ENCODE measurements around the gene SPATC1L.
"Not testable (repeated sequence)": the region's sequence is repeated elsewhere in the genome, so short reads cannot be mapped to it uniquely, and the experiment has no call there.

Gene SPATC1L

DNA sequence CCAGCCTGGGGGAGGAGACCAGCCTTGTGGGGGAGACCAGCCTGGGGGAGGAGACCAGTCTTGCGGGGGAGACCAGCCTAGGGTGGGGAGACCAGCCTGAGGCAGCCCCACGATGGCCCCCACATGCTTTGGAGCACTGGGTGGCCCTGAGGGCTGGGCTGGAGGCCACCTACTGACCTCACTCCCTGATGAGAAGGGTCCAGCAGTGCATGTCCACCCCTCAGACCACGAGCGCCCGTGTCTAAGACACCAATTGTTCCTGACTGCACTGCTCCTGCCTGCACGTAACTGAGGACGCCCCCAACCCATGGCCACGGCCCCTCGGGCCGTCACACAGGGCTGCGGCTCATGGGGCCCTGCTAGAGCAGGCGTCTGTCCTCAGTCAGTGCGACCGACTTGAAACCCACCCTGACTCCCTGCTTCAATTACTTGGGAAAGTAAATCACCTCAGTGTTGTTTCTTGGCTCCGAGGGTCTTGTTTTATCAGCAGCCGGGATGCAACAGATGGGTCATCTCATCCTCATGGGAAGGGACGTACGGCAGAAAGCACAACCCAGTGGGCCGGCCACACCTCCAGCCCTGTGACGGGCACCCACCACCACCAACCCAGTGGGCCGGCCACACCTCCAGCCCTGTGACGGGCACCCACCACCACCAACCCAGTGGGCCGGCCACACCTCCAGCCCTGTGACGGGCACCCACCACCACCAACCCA is at the start of gene SPATC1L:
TSS of gene SPATC1L (minus strand) at position 550 of the 715 bp plus-strand sequence. CDS start 1,643 bp downstream, outside the sequence.
- DNase-seq (ENCODE audit: low read depth in 2 of 2): peak in 1 of 2 donors; percentile 42

DNA sequence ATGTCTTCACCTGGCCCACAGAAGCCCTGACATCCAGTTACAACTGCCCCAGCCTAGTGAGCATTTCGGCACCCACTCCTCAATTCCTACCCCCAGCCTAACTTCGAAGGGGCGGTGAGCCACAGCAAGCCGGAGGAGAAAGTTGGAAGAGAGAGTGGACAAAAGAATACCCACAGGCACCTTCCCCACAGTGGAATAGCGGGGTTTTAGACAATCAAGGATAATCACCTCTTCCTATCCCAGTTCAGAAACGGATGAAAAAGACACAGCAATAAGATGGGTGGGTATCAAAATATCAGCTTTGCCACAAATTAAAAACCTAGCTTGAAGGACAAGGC is 45.6 kb upstream of the SPATC1L start:
- DNase-seq (ENCODE audit: low read depth in 2 of 2): no peak

DNA sequence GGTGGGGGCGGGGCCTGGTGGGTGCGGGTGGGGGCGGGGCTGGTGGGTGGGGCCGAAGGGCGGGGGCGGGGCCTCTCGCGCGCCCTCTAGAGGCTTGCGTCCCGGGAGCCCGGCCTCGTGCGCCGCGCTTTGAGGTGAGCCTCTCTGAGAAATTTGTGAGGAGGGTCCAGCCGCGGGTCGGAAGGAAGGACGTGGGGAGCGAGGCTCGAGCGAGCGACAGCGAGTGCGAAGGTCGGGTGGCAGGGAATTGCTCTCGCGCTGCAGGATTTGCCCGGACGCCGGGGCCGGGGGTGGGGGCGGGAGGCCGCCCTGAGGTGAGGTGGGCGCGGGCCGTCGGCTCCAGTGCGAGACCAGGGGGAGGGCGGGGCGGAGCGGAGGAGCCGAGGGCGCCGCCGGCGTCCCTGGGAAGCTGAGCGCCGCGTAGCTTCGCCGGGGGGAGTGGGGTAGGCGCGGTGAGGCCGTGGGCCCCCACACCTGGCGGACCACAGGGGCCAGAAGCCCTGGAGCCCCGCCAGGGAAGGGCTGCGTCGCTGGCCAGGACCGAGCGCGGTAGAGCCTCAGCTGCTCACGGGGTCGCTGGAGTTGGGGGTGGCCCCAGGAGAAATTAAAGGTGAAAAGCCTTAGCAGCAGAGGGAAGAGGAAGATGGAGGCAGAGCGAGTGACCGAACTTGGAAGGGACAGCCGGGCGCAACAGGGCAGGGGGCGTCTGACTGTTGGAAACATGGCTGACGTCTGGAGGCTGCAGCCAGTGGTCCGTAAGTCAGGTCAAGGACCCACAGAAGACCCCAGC is 45.1 kb upstream of the SPATC1L start:
- DNase-seq (ENCODE audit: low read depth in 2 of 2): peak in 1 of 2 donors; percentile 40

DNA sequence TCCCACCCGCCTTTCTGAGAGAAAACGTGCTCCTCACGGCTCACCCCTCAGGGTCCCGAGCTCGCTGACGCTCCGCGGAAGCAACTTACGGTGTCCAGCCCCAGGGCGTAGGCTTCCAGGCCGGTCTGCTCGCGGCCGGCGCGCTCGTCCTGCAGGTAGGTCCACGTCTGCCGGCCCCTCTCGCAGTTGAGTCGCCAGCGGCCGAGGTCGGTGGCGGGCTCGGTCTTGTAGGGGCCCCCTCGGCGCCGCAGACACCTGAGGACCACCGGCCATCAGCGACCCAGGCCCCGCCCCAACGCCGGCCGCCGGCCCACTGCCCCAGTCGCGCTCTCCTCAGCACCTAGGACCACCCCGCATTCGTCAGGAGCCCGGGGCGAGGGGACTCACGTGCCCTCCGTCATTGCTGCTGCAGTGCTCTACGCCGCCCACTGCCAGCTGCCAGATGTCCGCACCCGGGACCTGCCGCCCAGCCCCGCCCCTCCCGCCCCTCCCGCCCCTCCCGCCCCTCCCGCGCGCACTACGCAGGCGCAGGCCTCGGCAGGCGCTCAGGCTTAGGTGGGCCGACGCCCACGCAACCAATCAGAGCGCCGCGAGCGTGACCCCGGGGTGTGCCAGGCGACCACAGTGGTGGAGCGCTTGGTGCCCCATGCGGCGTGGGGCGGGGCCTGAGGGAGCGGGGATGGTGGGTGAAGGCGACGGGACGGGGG is 44.2 kb upstream of the SPATC1L start, which contains the start of gene LSS:
TSS of gene LSS (minus strand) at position 430 of the 707 bp plus-strand sequence. CDS start at position 401, 29 bp downstream.
- peak; percentile 96 to 99 for DNase-seq (ENCODE audit: low read depth in 2 of 2)

DNA sequence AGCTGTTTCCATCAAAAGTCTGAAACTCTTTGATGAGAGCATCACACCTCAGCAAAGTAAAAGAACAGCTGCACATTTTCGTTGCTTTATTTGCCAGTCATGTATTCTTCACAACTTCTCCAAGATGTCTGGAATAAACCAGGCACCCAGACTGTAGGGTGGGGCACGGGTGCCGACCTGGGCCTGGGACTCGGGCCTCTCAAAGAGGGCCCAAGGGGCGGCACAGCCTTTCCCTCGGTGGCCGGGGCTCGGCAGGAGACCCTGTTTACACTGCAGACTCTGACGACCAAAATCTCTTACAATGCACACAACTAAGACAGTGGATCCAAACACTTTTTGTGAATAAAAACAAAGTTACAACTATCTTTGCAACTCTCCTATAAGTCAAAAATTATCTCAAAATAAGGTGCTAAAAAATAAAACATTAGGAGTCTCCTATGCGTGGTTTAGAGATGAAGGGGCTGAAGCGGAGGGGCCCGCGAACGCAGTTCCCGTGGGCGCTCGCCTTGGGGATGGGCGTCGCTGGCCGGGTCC is 43.6 kb upstream of the SPATC1L start:
- DNase-seq (ENCODE audit: low read depth in 2 of 2): no peak

DNA sequence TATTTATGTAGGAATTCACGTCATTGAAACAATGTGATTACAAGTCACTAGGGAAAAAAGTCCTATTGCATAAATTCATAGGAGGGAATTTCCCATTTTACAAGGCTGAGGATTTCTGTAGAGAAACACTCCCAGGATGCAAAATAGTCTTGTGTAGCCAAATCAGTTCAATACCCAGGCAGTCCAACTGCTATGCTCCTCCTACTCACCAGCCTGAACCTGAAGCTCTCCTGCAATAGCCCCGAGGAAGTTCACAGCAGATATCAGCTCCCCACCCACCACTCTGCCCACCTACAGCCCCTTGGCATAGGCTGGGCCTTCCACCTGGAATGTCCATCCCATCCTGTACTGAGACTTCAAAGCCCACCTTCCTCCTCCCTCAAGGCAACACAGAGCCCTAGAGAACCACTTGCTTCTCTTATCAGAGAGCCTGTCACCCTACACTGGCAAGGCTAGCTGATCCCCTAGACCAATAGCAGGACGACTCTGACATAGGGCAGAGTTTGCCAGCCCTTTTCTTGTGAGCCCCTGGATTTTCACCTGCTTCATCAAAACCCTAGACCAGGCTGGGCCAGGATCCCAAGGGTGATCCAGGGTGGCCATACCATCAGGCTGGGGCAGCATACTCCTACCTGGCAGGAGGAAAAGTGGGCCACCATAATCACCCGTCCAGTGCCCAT is 42.8 kb upstream of the SPATC1L start:
- no peak for DNase-seq (ENCODE audit: low read depth in 2 of 2)

DNA sequence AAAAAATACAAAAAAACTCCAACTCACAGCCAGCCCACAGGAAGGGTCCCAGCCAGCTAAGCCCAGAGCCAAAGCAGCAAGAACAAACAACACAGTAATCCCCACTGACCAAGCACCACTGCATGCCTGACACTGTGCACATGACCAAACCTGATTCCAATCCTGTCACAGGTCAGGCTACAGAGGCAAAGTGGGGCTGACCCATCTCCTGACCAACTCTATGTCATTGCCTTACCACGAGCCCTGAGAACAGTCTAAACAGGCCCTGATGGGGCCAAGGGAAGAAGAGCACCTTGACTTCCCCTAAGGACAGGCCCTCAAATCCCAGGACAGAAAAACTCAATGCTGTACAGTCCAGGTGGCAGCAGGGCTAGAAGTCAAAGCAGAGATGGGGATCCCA is 41.9 kb upstream of the SPATC1L start:
- DNase-seq (ENCODE audit: low read depth in 2 of 2): no peak

DNA sequence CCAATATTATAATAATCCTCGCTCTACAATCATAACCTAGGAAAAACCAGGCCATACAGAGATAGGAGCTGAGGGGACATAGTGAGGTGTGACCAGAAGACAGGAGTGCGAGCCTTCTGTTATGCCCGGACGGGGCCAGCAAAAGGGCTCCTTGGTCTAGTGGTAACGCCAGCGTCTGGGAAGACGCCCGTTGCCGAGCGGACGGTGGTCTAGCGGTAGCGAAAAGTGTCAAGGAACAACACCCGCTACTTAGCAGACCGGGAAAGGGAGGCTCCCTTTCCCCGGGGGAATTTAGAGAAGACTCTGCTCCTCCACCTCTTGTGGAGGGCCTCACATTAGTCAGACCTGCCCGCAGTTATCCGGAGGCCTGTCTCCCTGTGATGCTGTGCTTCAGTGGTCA is 39.4 kb upstream of the SPATC1L start:
- DNase-seq (ENCODE audit: low read depth in 2 of 2): not testable (repeated sequence)

DNA sequence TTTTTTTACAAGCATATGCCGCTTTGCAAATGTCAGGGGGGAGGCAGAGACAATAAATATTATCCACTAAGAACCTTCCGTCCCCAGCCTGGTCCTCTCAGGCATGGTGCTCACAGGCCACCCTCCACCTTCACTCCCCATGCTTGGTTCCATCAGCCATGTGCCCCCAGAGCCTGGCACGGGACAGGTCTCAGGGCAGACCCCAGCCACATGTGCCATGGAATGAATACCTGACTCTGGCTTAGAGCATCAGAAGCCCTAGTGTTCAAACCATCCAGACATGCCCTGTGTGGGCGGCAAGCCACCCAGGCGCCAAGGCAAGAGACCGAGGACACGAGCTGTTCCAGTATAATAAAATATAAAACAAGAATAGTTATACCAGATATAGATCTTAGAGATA is 39.0 kb upstream of the SPATC1L start:
- no peak for DNase-seq (ENCODE audit: low read depth in 2 of 2)

DNA sequence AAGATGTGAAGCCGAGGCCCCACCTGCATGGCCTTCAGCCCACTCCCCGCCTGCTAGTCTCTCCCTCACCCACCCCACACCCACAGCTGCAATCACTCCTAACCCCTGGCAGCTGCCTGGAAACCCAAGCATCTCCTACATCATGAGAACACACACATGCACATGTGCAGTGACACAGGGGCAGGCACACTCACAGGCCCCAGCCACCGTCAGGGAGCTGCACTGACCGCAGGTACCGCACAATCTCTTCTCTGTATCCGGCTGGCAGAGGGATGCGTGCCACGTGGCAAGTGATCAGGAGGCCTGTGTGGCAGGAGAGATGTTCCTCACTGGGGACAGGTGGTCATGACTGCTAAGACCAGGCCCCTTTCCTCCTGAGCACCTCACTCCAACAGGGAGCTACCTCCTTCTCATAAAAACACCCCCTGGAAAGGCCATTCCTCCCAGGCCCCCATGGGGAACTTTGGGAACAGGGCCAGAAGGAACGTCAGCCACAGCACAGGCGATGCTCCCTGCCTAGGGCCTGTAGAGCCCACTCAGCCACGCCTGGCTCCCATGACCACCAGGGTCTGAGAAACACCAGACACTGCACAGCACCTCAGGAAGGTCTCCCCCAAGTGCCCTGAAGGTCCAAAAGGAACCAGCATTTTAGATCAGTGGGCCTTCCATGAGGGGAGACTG is 38.3 kb upstream of the SPATC1L start:
- DNase-seq (ENCODE audit: low read depth in 2 of 2): no peak

DNA sequence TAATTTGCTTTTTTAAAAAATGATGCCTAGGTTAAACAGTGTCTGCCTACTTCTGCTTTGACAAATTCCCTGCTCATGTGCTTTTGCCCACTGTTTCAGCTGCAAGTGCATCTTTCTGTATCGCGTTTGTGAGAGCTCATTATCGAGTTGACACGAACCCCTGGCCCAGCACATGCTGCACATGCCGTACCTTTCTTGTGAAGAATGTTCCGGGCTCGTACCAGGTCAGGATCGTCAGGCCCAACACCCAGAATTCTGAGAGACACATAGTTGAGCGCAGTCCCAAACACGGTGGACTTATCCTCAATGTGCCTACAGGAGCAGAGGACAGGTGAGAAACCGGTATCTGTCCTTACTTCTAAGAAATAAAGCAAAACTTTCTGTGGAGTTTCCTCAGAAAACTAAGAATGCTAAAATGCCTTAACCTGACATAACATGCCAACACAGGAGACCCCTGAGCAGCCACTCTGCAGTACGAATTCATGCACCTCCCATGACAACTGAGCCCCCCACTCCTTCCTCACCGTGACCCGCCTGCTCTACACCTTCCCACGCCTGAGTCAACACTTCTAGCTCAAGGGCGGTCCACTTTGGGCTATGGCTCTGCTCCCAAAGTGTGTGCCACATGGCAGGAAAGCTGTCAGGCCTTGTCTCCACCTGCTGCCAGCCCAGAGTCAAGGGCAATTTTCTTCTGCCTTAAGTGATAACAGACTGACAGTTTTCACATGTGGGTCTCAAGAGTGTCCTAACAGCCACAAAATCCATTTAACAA is 37.6 kb upstream of the SPATC1L start:
- no peak for DNase-seq (ENCODE audit: low read depth in 2 of 2)

DNA sequence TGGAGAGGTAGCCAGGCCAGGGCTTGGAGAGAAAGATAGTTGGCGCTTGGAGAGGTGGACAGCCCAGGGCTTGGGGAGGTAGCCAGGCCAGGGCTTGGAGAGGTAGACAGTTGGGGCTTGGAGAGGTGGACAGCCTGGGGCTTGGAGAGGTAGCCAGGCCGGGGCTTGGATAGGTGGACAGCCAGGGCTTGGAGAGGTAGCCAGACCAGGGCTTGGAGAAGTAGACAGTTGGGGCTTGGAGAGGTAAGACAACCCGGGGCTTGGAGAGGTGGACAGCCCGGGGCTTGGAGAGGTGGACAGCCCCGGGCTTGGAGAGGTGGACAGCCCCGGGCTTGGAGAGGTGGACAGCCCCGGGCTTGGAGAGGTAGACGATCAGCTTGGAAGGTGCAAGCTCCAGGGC is 36.6 kb upstream of the SPATC1L start:
- DNase-seq (ENCODE audit: low read depth in 2 of 2): no peak

DNA sequence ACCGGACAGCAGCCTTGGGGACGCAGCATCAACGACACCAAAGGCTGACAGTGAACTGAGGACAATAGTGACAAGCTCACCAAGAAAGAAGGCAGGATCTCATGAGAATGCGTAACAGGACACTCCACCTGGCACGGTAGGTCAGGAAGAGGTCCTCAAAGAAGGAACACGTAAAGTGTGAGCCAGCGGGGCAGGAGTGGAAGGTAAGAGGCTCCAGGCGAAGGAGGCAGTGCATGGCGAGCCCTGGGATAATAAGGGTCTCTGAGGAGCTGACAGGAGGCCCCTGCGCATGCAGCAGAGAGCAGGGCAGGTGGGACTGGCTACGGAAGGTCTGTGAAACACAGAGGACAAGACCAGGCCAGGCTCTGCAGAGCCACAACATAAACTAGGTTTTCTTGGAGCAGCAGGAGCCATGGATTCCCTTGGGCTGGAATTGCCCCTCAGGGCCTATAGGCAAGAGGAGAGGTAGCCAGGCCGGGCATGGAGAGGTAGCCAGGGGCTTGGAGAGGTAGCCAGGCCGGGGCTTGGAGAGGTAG is 36.1 kb upstream of the SPATC1L start:
- DNase-seq (ENCODE audit: low read depth in 2 of 2): no peak

DNA sequence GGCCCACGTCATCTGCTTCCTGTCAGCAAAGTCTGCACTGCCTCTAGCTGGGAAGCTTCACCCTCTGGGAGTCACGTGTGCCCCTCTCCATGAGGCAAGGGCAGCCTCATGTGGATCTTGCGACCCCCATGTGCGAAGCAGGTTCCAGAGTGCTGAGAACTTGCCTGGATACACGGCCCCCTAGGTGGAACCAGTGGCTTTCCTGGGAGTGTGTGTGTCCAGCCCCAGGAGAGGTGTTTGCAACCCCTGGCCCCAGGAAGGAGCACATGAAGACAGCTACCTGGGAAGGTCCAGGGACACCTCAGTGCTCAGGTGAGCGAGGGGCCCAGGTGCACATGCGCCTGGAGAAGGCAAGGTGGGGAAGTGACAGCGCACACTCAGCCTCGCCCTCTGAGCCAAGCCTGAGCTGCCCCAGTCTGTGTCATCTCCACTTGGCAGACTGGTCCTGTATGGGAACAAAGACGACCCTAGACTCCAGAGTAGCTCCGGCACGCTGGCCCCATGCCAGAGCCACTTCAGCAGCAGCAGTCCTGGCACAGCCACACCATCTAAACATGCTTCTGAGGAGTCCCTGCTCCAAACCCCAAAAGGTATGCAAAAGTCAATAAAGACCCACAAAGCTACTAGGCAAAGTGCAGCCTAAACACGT is 35.5 kb upstream of the SPATC1L start:
- no peak for DNase-seq (ENCODE audit: low read depth in 2 of 2)

DNA sequence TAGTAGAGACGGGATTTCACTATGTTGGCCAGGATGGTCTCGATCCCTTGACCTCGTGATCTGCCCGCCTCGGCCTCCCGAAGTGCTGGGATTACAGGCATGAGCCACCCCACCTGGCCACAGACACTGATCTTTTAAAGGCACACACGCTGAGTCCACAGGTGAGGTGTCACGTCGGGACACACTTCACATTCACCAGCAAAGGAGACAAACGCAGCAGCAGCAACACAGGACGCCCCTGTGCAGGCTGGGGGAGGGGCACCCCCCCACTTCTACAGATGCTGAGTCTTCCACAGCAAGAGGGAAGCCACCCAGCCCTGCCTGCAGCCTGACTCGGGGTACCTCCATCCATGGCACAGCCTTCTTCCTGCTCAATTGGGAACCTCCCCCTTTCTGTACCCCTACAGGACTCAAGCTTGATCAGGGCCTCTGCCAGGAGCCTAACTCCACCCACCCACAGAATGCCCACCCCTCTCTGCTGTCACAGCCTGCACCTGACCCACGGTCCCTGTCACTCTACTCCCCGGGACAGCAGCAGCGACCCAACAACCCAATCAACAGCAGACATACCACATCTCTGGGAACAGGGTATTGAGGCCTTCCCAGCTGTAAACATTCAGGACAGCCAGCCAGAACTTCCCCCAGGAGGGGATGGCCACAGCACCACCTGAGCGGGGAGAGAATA is 34.8 kb upstream of the SPATC1L start:
- DNase-seq (ENCODE audit: low read depth in 2 of 2): no peak

DNA sequence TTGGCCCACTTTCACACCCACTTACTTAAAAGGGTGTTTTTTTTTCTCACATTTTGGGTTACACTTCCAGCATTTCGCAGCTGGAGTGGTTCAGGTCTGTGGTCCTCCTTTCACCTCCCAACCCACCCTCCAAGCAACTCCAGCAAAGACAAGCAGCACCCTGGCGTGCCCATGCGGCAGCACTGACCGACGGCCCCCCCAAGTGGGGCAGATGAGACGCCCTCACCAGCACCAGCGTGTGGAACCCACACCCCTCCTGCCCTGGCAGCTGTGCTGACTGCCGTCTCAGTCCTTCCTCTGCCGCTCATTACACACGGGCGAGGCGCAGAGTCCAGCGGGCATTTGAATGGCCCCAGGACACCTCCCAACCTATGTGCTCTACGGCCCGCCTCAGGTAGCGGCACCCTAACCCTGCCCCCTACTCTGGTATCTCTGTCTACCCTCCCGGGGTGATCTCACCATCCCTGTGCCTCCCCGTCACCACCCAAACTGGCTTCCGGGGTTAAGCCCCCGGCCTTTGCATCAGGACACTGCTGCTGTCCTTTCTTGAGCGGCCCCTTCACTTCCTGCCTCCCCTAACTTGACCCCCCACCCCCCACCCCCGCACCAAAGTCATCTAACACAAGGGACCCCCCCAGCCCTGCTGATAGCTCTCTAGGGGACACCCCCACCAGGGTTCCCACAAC is 33.4 kb upstream of the SPATC1L start:
- DNase-seq (ENCODE audit: low read depth in 2 of 2): no peak

DNA sequence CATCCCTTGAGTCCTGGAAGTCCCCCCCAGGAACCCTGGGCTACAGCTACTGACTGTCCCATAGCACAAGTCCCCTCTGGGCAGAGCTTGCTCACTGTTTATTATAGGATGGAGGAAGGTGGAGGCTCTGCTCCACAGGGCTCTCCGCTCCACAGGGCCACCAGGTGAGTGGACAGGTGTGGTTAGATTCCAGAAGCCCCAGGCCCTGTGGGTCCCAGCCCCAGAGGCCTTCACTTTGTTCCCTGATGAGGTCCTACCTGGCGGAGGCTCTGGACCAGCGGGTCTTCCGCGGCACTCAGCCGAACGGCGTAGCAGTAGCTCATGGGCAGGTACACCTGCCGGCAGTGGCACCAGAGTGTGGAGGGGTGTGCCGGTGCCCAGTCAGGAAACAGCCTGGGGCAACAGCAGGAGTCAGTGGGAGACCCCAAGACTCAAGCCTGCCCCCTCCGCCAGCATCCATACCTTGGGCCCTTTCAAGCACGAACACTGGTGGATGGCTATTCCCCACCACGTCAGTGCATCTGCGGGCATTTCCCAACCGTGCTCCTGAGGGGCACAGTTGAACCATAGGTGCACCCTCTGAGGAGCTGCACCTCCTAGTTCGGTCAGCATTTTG is 32.0 kb upstream of the SPATC1L start:
- no peak for DNase-seq (ENCODE audit: low read depth in 2 of 2)

Data from stimulated activated CD8-positive, alpha-beta memory T cell treated with anti-CD3 and anti-CD28 coated beads, Interleukin-7, amount 100 ng/mL, for 4 hours (primary cell).